ENCODE results near the gene YLPM1. TPM values are rescaled to one million over a fixed set of nuclear protein-coding genes. Genes with fewer than 3 reads are reported as not detected.
"Not testable (repeated sequence)": the region's sequence is repeated elsewhere in the genome, so short reads cannot be mapped to it uniquely, and the experiment has no call there.

The YLPM1 gene
- total RNA-seq, result 69.9 TPM

GRCh38 chr14:74762917-74763802 lies at the start of gene YLPM1:
TSS of gene YLPM1 (plus strand) at chr14:74763316. CDS start at chr14:74763490, 174 bp downstream.
- DNase-seq, result peak; percentile 98

- no peak for DNase-seq
Observed at GRCh38 chr14:74713395-74713735, 49.8 kb upstream of the YLPM1 start.

GRCh38 chr14:74720526-74720925 lies 42.6 kb upstream of the YLPM1 start:
- DNase-seq, result no peak

- no peak for DNase-seq
Observed at GRCh38 chr14:74723134-74723533, 40.0 kb upstream of the YLPM1 start.

- DNase-seq, result no peak
Observed at GRCh38 chr14:74732387-74732786, 30.7 kb upstream of the YLPM1 start.

GRCh38 chr14:74733221-74733620 lies 29.9 kb upstream of the YLPM1 start:
- DNase-seq, result no peak

GRCh38 chr14:74735125-74735524 lies 28.0 kb upstream of the YLPM1 start:
- no peak for DNase-seq

- DNase-seq, result no peak
Observed at GRCh38 chr14:74737753-74738325, 25.3 kb upstream of the YLPM1 start.

GRCh38 chr14:74739293-74740030 lies 23.7 kb upstream of the YLPM1 start:
- no peak for DNase-seq

GRCh38 chr14:74747237-74747636 lies 15.9 kb upstream of the YLPM1 start:
- DNase-seq, result no peak

GRCh38 chr14:74754157-74754556 lies 9.0 kb upstream of the YLPM1 start:
- no peak for DNase-seq

GRCh38 chr14:74754899-74755298 lies 8.2 kb upstream of the YLPM1 start:
- no peak for DNase-seq

- DNase-seq, result no peak
Observed at GRCh38 chr14:74756326-74756725, 6.8 kb upstream of the YLPM1 start.

- not testable (repeated sequence) for DNase-seq
Observed at GRCh38 chr14:74758505-74758904, 4.6 kb upstream of the YLPM1 start.

GRCh38 chr14:74763803-74764531 lies 851 bp downstream of the YLPM1 start:
- peak; percentile 40 for DNase-seq

- DNase-seq, result no peak
Observed at GRCh38 chr14:74765721-74766120, 2.6 kb downstream of the YLPM1 start.

GRCh38 chr14:74771399-74771798 lies 8.3 kb downstream of the YLPM1 start:
- DNase-seq, result no peak

- peak; percentile 12 for DNase-seq
Observed at GRCh38 chr14:74784634-74785033, 21.5 kb downstream of the YLPM1 start.

- DNase-seq, result no peak
Observed at GRCh38 chr14:74785056-74785613, 22.0 kb downstream of the YLPM1 start.

- DNase-seq, result no peak
Observed at GRCh38 chr14:74786796-74787315, 23.7 kb downstream of the YLPM1 start.

GRCh38 chr14:74792249-74793039 lies 29.3 kb downstream of the YLPM1 start:
- DNase-seq, result no peak
